Measurements from ENCODE around the gene NDUFB4.
"Not testable (repeated sequence)": the region's sequence is repeated elsewhere in the genome, so short reads cannot be mapped to it uniquely, and the experiment has no call there.

NDUFB4 gene

DNA sequence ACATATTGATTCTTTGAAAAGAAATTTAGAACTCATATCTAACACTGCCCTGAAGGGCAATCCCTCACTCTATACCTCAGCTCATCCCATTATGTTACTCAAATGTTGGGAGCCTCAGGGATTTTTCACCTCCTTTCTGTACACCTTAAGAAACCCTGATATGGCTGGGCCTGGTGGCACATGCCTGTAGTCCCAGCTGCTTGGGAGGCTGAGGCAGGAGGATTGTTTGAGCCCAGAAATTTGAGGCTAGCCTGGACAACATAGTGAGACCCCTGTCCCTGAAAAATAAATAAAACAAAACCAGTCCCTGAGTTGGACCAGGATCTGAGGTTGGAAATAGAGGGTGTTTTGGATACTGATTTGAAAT is 27.6 kb downstream of the NDUFB4 start:
- H3K9me3 Mint-ChIP-seq, result peaks cover 12% of the 10 kb centered on the region
- no peak overlapping the region for H3K4me3 Mint-ChIP-seq
- peaks cover 4% of the 10 kb centered on the region for H3K36me3 Mint-ChIP-seq (ENCODE audit: low read depth)
- H3K27ac Mint-ChIP-seq, result no peak overlapping the region
- no peaks in the 10 kb centered on the region for H3K27me3 Mint-ChIP-seq (ENCODE audit: low read depth)
- TF ChIP-seq, protein P1, sequence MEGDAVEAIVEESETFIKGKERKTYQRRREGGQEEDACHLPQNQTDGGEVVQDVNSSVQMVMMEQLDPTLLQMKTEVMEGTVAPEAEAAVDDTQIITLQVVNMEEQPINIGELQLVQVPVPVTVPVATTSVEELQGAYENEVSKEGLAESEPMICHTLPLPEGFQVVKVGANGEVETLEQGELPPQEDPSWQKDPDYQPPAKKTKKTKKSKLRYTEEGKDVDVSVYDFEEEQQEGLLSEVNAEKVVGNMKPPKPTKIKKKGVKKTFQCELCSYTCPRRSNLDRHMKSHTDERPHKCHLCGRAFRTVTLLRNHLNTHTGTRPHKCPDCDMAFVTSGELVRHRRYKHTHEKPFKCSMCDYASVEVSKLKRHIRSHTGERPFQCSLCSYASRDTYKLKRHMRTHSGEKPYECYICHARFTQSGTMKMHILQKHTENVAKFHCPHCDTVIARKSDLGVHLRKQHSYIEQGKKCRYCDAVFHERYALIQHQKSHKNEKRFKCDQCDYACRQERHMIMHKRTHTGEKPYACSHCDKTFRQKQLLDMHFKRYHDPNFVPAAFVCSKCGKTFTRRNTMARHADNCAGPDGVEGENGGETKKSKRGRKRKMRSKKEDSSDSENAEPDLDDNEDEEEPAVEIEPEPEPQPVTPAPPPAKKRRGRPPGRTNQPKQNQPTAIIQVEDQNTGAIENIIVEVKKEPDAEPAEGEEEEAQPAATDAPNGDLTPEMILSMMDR (IDR thresholded peaks at IDR 0.05; ENCODE audit: unreplicated experiment in 3 of 3), result no peak
- no peaks in the 10 kb centered on the region for H3K4me1 Mint-ChIP-seq

DNA sequence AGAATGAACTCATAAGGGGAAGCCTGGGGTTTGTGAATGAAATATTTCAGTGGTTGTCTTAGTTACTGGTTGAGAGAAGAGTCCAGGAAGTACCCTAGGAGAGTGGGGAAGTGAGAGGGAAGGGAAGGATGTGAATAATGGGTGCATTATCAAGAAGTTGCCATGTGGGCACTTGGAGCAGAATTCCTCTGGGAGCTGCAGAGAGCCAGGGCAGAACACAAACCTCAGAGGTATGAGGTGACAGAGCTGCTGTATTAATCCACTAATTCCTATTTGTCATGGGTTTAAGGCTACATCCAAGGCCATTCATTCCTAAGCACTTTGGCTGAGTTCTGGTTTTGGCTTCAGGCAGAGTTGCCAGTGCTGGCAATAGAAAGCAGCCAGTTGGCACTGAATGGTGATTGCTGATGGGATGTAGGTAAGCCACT is 29.0 kb downstream of the NDUFB4 start:
- H3K36me3 Mint-ChIP-seq (ENCODE audit: low read depth), result peaks cover 9% of the 10 kb centered on the region
- no peak overlapping the region for H3K4me3 Mint-ChIP-seq
- H3K9me3 Mint-ChIP-seq, result peaks cover 14% of the 10 kb centered on the region
- H3K27ac Mint-ChIP-seq, result no peak overlapping the region
- H3K4me1 Mint-ChIP-seq, result no peaks in the 10 kb centered on the region
- TF ChIP-seq, protein P1 (IDR thresholded peaks at IDR 0.05; ENCODE audit: unreplicated experiment in 3 of 3), result no peak
- no peaks in the 10 kb centered on the region for H3K27me3 Mint-ChIP-seq (ENCODE audit: low read depth)

DNA sequence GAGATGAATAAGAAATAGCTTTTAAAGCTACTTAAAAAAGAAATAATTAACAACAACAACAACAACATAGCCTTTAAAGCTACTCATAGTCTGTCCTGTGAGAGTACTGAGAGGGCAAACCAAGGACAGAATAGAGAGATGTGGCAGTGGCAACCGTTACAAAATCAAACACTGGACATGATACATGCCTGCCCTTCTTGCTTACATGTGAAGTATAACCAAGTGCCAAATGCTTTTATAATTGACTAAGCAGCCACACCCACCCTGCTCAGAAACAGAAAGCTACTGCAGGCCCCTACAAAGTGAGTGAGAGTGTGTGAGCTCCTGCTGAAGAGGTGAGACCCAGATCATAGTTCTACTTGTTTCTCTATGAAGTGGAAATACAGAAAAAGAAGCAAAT is 38.4 kb downstream of the NDUFB4 start:
- no peaks in the 10 kb centered on the region for H3K27me3 Mint-ChIP-seq (ENCODE audit: low read depth)
- no peak overlapping the region for H3K27ac Mint-ChIP-seq
- TF ChIP-seq, protein P1 (IDR thresholded peaks at IDR 0.05; ENCODE audit: unreplicated experiment in 3 of 3), result no peak
- no peak overlapping the region for H3K4me3 Mint-ChIP-seq
- H3K4me1 Mint-ChIP-seq, result no peaks in the 10 kb centered on the region
- H3K36me3 Mint-ChIP-seq (ENCODE audit: low read depth), result peaks cover 22% of the 10 kb centered on the region
- H3K9me3 Mint-ChIP-seq, result peaks cover 3% of the 10 kb centered on the region

DNA sequence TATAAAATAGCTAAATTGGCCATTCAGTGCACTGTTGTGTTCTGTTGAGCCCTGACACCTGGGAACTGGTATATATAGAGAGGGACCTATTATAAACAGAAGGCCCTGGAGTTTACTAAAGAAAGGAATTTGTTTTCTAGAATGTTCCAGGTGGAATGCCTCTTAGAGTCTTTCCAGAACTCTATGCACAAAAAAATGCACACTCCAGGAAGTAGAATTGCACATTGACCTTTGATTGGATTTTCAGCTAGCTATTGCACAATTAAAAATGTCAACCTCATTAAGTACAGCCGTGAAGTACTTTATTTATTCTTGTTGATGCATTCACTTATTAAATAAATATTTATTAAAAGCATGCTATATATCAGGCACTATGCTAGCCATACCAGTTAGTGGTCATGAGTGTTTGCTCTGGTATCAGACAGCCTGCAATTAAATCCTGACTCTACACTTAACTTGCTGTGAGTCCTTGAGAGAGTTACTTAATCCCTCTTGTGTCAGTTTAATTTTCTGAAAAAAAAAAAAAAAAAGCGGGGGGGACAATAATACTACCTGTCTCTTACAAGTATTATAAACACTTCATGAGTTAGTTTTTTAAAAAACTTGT is 40.8 kb downstream of the NDUFB4 start:
- H3K27me3 Mint-ChIP-seq (ENCODE audit: low read depth), result no peaks in the 10 kb centered on the region
- no peak overlapping the region for H3K27ac Mint-ChIP-seq
- TF ChIP-seq, protein P1 (IDR thresholded peaks at IDR 0.05; ENCODE audit: unreplicated experiment in 3 of 3), result no peak
- no peak overlapping the region for H3K4me3 Mint-ChIP-seq
- H3K9me3 Mint-ChIP-seq, result no peaks in the 10 kb centered on the region
- H3K36me3 Mint-ChIP-seq (ENCODE audit: low read depth), result peaks cover 12% of the 10 kb centered on the region
- no peaks in the 10 kb centered on the region for H3K4me1 Mint-ChIP-seq

DNA sequence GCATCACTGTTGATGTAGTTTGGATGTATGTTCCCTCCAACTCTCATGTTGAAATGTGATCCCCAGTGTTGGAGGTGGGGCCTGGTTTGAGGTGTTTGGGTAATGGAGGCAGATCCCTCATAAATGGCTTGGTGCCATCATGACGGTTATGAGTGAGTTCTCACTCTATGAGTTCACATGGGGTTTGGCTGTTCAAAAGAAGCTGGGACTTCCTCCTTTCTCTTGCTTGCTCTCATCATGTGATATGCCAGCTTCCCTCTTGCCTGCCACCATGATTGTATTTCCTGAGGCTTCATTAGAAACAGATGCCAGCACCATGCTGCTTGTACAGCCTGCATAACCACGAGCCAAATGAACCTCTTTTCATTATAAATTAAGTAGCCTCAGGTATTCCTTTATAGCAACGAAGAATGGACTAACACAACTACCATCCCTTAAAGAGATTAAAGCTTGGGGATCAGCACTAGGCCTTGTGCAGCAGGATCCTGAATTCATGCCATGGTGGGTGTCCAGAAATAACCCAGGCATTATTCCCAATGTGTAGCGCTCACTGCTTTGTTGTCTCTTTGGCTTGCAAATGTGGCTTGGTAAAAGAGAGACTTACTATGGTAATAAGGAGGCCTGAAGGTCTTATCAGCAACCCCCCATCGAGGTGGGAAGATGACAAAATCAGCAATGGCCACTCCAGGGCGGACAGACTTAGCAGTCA is 41.9 kb downstream of the NDUFB4 start:
- H3K27me3 Mint-ChIP-seq (ENCODE audit: low read depth), result no peaks in the 10 kb centered on the region
- no peak overlapping the region for H3K27ac Mint-ChIP-seq
- peaks cover 14% of the 10 kb centered on the region for H3K36me3 Mint-ChIP-seq (ENCODE audit: low read depth)
- no peaks in the 10 kb centered on the region for H3K9me3 Mint-ChIP-seq
- TF ChIP-seq, protein P1 (IDR thresholded peaks at IDR 0.05; ENCODE audit: unreplicated experiment in 3 of 3), result no peak
- no peak overlapping the region for H3K4me3 Mint-ChIP-seq
- H3K4me1 Mint-ChIP-seq, result no peaks in the 10 kb centered on the region

DNA sequence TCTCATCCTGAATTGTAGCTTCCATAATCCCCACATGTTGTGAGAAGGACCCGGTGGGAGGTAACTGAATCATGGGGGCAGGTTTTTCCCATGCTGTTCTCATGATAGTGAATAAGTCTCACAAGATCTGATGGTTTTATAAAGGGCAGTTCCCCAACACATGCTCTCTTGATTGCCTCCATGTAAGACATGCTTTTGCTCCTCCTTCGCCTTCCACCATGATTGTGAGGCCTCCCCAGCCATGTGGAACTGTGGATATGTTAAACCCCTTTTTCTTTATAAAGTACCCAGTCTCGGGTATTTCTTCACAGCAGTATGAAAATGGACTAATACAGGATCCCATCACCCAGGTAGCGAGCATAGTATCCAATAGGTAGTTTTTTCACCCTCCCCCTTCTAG is 42.7 kb downstream of the NDUFB4 start:
- H3K9me3 Mint-ChIP-seq; H3K27me3 Mint-ChIP-seq (ENCODE audit: low read depth); H3K4me3 Mint-ChIP-seq; H3K27ac Mint-ChIP-seq; H3K4me1 Mint-ChIP-seq: not testable (repeated sequence)
- peaks cover 14% of the 10 kb centered on the region for H3K36me3 Mint-ChIP-seq (ENCODE audit: low read depth)

All from nephron (organoid).